Muscle of leg (tissue), 11 donors: Measurements from ENCODE around the gene TLE5. TPM values are rescaled to one million over a fixed set of nuclear protein-coding genes. Genes with fewer than 3 reads are reported as not detected.
A peak's percentile ranks its signal among the peaks of the same experiment; 100 is the strongest.
"Not testable (repeated sequence)": the region's sequence is repeated elsewhere in the genome, so short reads cannot be mapped to it uniquely, and the experiment has no call there.

Source experiments
- DNase-seq: peaks from one replicate; pipeline ENCODE4 v3.0.0; 2013
- H3K27ac ChIP-seq: one replicate; pipeline ENCODE4 v1.5.1; 2013; ENCODE audit warnings: mild to moderate bottlenecking, low read length, control low read depth
- H3K27me3 ChIP-seq: one replicate; pipeline ENCODE4 v1.6.1; 2013; ENCODE audit warnings: low read length; ENCODE audit not compliant: control insufficient read depth, insufficient read depth
- H3K36me3 ChIP-seq: one replicate; pipeline ENCODE4 v1.6.1; 2013; ENCODE audit warnings: low read length; ENCODE audit not compliant: control insufficient read depth, insufficient read depth
- H3K4me1 ChIP-seq: one replicate; pipeline ENCODE4 v1.6.1; 2013; ENCODE audit warnings: low read length; ENCODE audit not compliant: control insufficient read depth, insufficient read depth
- H3K4me3 ChIP-seq: one replicate; pipeline ENCODE4 v1.5.1; 2013; ENCODE audit warnings: low read length, control low read depth
- H3K9me3 ChIP-seq: replicated peaks from 2 replicates; pipeline ENCODE4 v1.6.1; 2013; ENCODE audit warnings: low read depth, low read length; ENCODE audit not compliant: control insufficient read depth
- WGBS: methylation state at CpG from one replicate; pipeline ENCODE4 v1.1.5; 2013; ENCODE audit warnings: missing lambda C conversion rate; ENCODE audit not compliant: insufficient coverage; 5-methylcytosine and 5-hydroxymethylcytosine counted together
- polyA plus RNA-seq, 8 donors: library from polyadenylated mRNA; unstranded; fragments of 120-200 nt; gene quantifications; one replicate each; pipeline versions ENCODE4 v1.2.1 to v1.2.3, GENCODE V29; 2013; ENCODE audit warnings: inconsistent platforms in 1 of 8, low replicate concordance in 1 of 8; ENCODE audit not compliant: insufficient read length in 8 of 8, insufficient read depth in 1 of 8
- total RNA-seq: library from RNA; stranded (reverse); fragments of 120-200 nt; gene quantifications from one replicate; pipeline ENCODE4 v1.2.4, GENCODE V29; 2013

Gene TLE5
- total and polyA plus RNA-seq, 9 donors: 245 to 773 (median 694) TPM

DNA sequence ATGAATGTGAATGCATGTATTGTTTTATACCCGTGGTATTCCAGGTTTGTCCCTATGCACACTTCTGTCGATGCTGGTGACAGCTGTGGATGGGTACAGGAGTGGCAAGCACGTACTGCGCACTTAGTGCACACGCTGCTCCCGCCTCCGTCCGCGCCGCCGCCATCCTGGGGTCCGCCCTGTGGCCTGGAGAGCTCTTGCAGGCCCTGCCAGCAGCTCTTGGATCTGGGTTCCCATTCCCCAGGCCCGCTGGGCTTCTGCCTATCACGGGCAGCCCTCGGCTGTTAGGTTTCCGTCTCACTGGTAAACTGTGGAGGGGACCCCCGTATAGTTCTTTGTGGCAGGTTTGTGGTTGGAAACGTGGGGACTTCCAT lies 35.8 kb upstream of the TLE5 start:
- Histone ChIP-seq H3K4me3 (no peak overlapping the region), H3K27me3 (no peaks in the 10 kb centered on the region), H3K9me3 (no peaks in the 10 kb centered on the region), H3K27ac (peak overlapping the region; percentile 78), H3K4me1 (peaks cover 60% of the 10 kb centered on the region), H3K36me3 (peaks cover 3% of the 10 kb centered on the region)
- no peak for DNase-seq
- 72% methylated on average over 18 of the region's 18 CpGs for WGBS

- Histone ChIP-seq H3K36me3 (no peaks in the 10 kb centered on the region), H3K27ac (no peak overlapping the region), H3K27me3 (no peaks in the 10 kb centered on the region), H3K4me1 (peaks cover 60% of the 10 kb centered on the region), H3K4me3 (no peak overlapping the region), H3K9me3 (no peaks in the 10 kb centered on the region)
- DNase-seq: no peak
- WGBS: 86% methylated on average over 23 of the region's 24 CpGs
Observed at GRCh38 chr19:3097442-3097871, 35.2 kb upstream of the TLE5 start.

- whole genome bisulfite sequencing: 60% methylated on average over 1 of the region's 11 CpGs
- Histone ChIP-seq H3K27me3 (no peaks in the 10 kb centered on the region), H3K27ac (no peak overlapping the region), H3K9me3 (no peaks in the 10 kb centered on the region), H3K36me3 (no peaks in the 10 kb centered on the region), H3K4me1 (peaks cover 60% of the 10 kb centered on the region), H3K4me3 (no peak overlapping the region)
- no peak for DNase-seq
Observed at GRCh38 chr19:3096902-3097326, 34.6 kb upstream of the TLE5 start.

DNA sequence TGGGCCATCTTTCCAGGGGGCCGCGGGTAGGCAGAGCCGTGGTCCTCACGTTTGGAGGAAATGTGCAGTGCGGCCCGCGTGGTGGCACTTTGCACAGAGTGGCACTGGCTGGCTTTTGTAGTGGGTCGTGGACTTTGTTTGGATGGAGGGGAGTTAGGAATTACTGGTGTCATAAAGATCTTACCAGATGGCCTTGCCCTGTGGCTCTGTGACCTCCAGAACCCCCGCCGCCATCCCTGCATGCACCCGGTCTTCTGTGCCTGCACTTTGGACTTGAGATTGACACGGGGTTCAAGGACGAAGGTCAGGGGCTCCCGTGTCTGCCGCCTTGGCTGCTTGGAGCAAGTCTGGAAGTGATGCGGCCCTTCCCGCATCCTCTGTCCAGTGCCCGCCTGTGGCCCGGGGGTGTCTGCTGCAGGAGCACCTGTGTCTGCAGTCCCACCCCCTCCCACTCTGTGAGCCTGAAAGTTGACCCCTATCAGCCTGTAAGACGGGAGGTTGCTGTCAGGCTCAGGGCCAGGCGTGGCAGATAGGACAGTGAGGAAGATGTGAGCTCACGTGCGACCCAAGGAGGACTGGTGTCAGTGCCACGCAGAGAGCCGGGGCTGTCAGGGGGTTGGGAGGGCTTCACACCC lies 34.1 kb upstream of the TLE5 start:
- no peaks in the 10 kb centered on the region for H3K9me3 ChIP-seq
- 45% methylated on average over 22 of the region's 25 CpGs for WGBS
- H3K36me3 ChIP-seq: no peaks in the 10 kb centered on the region
- no peaks in the 10 kb centered on the region for H3K27me3 ChIP-seq
- peak overlapping the region; percentile 3 for H3K27ac ChIP-seq
- peak overlapping the region; percentile 90 for H3K4me3 ChIP-seq
- DNase-seq: no peak
- peaks cover 60% of the 10 kb centered on the region for H3K4me1 ChIP-seq

DNA sequence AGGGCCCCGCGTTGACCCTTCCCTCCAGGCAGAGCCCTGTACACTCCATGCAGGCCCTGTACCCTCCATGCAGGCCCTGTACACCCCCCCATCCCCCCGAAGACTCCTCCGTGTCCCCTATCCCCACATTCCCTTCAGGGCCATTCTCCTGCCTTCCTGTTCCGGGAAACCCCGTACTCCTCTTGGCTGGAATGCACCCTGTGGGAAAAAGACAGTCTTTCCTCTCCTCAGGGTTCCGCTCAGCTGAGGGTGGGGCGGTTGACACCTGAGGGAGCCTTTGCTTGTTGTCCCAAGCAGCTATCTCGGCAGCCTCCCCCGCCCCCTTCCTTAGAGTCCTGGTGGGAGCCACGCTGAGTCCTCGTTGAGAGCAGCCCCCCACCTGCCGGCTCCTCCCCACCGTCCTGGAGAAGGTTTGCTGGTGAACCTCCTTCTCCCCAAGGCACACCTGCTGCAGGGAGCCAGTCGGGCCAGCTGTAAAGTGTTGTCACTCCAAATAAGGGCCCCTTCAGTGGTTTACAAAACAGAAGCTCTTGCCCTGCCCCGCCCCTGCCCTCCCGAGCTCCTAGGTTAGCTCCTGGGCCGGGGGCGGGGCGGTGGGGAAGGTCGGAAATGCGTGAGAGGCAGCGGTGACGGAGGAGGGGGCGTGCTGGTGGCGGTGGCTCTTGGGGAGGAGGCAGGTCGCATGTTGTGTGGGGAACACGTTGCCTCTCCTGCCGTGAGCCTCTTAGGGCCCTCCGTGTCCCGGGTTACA lies 33.3 kb upstream of the TLE5 start:
- no peak for DNase-seq
- peak overlapping the region; percentile 90 for H3K4me3 ChIP-seq
- WGBS: 6% methylated on average over 25 of the region's 31 CpGs
- H3K9me3 ChIP-seq: no peaks in the 10 kb centered on the region
- H3K4me1 ChIP-seq: peaks cover 58% of the 10 kb centered on the region
- H3K27me3 ChIP-seq: no peaks in the 10 kb centered on the region
- no peaks in the 10 kb centered on the region for H3K36me3 ChIP-seq
- peak overlapping the region; percentile 47 for H3K27ac ChIP-seq

DNA sequence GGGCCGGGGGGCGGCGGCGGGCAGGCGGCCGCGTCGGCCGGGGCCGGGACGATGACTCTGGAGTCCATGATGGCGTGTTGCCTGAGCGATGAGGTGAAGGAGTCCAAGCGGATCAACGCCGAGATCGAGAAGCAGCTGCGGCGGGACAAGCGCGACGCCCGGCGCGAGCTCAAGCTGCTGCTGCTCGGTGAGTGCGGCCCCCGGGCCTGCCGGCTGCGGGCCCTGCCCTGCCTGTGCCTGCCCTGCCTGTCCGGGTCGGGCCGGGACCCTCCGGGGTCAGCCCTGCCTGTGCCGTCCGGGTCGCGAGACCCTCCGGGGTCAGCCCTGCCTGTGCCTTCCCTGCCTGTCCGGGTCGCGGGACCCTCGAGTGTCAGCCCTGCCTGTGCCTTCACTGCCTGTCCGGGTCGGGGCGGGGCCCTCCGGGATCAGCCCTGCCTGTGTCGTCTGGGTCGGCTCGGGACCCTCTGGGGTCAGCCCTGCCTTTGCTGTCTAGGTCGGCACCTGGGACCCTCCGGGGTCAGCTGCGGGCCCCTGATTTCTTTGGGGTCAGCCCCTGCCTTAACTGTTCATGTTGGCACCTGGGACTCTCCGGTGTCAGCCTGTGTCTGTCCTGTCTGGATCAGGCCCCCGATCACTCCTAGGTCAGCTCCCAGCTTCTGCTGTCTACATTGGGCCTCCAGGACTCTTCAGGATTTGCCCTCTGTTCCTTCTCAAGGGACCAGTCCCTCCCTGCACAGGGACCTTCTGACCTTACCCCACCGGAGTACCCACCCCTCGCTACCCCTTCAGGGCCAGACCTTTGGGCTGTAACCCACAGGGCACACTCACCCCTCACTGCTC lies 32.5 kb upstream of the TLE5 start:
- no peak for DNase-seq
- H3K27ac ChIP-seq: peak overlapping the region; percentile 47
- no peaks in the 10 kb centered on the region for H3K36me3 ChIP-seq
- H3K4me1 ChIP-seq: peaks cover 50% of the 10 kb centered on the region
- H3K9me3 ChIP-seq: no peaks in the 10 kb centered on the region
- peak overlapping the region; percentile 90 for H3K4me3 ChIP-seq
- WGBS: 1% methylated on average over 57 of the region's 57 CpGs
- H3K27me3 ChIP-seq: no peaks in the 10 kb centered on the region

- 80% methylated on average over 1 of the region's 7 CpGs for whole genome bisulfite sequencing
Observed at GRCh38 chr19:3089299-3089855, 27.1 kb upstream of the TLE5 start.

GRCh38 chr19:3087769-3088168 lies 25.5 kb upstream of the TLE5 start:
- Histone ChIP-seq H3K4me1 (no peaks in the 10 kb centered on the region), H3K4me3 (no peak overlapping the region), H3K27me3 (peaks cover 2% of the 10 kb centered on the region), H3K27ac (no peak overlapping the region), H3K9me3 (no peaks in the 10 kb centered on the region), H3K36me3 (no peaks in the 10 kb centered on the region)
- no CpG with 5 or more reads among the region's 10 CpGs for WGBS
- no peak for DNase-seq

More at GRCh38 chr19:3089299-3089855, 27.1 kb upstream of the TLE5 start:
- H3K9me3 ChIP-seq, H3K4me3 ChIP-seq, H3K27me3 ChIP-seq, H3K27ac ChIP-seq, DNase-seq, H3K4me1 ChIP-seq, H3K36me3 ChIP-seq: not testable (repeated sequence)

DNA sequence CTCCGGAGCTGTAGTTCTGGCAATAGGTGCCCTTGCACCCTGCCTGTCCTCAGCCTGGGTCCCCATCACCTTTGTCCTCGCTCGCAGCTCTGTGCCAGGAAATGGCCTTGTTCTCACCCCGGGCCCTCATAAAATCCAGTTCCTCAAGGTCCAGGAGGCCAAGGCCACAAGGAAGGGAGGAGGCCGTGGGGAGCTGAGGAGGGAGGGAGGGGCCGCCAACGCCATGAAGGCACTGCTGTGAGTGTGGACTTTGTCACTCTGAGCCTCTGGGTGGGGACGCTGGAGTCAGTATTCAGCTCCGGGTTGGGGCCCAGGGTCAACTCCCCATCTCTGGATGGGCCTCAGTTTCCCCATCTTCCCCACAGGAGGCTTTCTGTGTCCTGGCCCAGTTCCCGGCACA lies 22.6 kb upstream of the TLE5 start:
- DNase-seq: no peak
- no peaks in the 10 kb centered on the region for H3K9me3 ChIP-seq
- peaks cover 2% of the 10 kb centered on the region for H3K27me3 ChIP-seq
- 65% methylated on average over 8 of the region's 10 CpGs for WGBS
- H3K4me3 ChIP-seq: no peak overlapping the region
- H3K27ac ChIP-seq: no peak overlapping the region
- H3K36me3 ChIP-seq: no peaks in the 10 kb centered on the region
- H3K4me1 ChIP-seq: no peaks in the 10 kb centered on the region

DNA sequence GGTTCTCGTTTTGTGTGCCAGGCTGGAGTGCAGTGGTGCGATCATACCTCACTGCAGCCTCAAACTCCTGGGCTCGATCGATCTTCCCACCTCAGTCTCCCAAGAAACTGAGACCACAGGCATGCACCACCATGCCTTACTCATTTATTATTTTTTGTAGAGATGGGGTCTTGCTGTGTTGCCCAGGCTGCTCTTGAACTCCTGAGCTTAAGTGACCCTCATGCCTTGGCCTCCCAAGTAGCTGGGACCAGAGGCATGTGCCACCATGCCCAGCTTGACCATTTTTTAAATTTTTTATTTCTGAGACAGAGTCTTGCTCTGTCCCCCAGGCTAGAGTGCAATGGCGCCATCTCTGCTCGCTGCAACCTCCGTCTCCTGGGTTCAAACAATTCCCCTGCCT lies 21.7 kb upstream of the TLE5 start:
- no peak for DNase-seq
- H3K27me3 ChIP-seq: peaks cover 2% of the 10 kb centered on the region
- no peak overlapping the region for H3K27ac ChIP-seq
- no peaks in the 10 kb centered on the region for H3K4me1 ChIP-seq
- no peak overlapping the region for H3K4me3 ChIP-seq
- WGBS: 95% methylated on average over 3 of the region's 7 CpGs
- H3K9me3 ChIP-seq: no peaks in the 10 kb centered on the region
- H3K36me3 ChIP-seq: no peaks in the 10 kb centered on the region
